Activated CD4-positive, alpha-beta T cell treated with anti-CD3 and anti-CD28 coated beads, Interleukin-2, amount 50 U/mL, for 16 hours (primary cell): ENCODE data around the gene OR10D3.
A peak's percentile ranks its signal among the peaks of the same experiment; 100 is the strongest.
"Not testable (repeated sequence)": the region's sequence is repeated elsewhere in the genome, so short reads cannot be mapped to it uniquely, and the experiment has no call there.

Source experiments
- DNase-seq: peaks from one replicate; pipeline ENCODE4 v3.0.0-alpha.2; 2020

The OR10D3 gene

DNA sequence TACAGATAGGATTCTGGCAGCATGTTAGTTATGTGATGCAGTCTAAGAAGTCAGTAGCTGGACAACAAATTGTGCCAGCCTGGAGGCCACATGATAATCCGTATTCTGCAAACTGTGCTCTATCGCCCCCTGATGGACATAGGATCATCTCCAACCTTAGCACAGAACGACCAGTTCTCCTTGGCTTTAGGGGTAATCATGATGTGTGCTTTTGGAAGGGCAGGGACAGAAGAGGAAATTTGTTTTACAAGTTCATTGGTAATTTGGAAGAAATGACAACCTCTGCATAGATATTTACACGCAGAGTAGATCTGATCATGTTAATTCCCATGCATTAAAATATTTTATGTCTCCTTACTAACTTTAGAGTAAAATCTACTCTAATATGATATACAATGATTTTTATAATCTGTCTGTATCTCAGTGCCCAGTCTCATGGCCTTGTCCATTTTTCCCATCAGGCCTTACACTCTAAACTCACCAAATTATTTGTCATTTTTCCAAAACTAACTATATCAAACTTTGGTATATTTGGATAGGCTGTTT, 12.1 kb downstream of the OR10D3 start:
- peak; percentile 64 for DNase-seq

- no peak for DNase-seq
These were observed 14.9 kb downstream of the OR10D3 start for GRCh38 chr11:124197999-124198398.

GRCh38 chr11:124198897-124199296, 15.8 kb downstream of the OR10D3 start:
- DNase-seq, result no peak

DNA sequence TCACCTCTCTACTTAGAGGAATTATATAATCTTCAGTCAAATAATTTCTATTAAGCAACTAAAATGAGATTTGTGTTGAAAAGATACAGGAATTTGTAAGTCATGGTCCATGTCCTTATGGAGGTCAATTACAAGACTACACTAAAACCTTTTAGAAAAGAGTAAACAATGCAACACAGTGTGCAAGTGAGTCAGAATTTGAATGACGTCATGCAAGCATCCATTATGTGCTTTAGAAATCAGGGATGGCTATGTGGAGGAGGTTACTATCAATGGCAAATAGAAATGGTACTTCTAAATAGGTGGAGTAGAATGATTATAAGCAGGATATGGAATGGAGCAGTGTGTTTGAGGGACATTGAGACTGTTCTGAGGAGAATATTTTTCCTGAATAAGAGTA, 16.6 kb downstream of the OR10D3 start:
- no peak for DNase-seq

DNA sequence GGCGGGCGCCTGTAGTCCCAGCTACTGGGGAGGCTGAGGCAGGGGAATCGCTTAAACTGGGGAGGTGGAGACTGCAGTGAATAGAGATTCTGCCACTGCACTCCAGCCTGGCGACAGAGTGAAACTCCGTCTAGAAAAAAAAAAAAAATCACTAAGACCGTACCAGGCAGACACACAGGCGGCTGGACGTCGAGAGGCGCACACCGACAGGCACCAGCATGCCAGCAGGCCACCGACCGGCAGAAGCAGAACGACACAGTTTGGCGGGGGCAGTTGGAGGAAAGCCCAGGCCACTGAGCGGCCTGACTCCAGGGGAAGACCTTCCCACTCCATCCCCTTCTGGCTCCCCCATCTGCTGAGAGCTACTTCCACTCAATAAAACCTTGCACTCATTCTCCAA, 17.5 kb downstream of the OR10D3 start:
- DNase-seq, result no peak

GRCh38 chr11:124202951-124203350, 19.8 kb downstream of the OR10D3 start:
- no peak for DNase-seq

GRCh38 chr11:124204008-124204407, 20.9 kb downstream of the OR10D3 start:
- DNase-seq, result no peak

GRCh38 chr11:124207102-124207792, 24.1 kb downstream of the OR10D3 start:
- DNase-seq, result no peak

- no peak for DNase-seq
These were observed 26.7 kb downstream of the OR10D3 start for GRCh38 chr11:124209824-124210357.

DNA sequence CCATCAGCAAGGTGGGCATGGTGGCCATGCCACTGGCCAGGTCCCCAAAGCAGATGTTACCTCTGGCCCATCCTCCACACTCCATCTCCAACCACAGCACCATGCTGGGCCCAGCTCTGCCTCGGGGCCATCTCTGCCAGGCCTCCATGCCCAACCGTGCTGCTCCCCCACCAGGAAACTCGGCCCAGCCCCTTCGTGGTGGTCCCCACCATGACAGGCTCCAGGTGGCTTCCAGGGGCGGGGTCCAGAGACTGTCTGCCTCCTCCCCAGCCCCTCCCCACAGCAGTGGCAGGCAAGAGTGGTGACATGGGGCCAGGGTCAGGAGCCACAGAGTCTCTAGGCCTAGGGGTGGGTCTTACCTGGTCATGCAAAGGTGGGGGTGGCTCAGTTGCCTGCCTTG, 27.3 kb downstream of the OR10D3 start:
- DNase-seq, result no peak

DNA sequence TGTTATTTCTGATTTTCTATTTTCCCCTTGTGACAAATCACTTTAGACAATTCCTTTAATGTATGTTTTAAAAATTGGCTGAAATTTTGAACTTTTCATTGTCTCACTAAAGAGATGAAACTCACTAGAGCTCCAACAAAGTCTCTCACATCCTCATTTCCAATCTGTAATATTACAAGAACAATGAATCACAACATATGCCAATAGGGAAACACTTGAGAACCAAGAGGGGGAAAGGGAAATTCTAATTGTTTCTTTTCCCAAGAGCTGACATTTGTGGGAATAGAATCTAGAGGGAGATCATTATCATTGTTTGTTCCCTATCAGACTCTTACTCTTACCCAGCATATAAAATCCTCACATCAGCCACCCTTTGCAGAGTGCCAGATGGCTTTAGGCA, 28.2 kb downstream of the OR10D3 start:
- no peak for DNase-seq

DNA sequence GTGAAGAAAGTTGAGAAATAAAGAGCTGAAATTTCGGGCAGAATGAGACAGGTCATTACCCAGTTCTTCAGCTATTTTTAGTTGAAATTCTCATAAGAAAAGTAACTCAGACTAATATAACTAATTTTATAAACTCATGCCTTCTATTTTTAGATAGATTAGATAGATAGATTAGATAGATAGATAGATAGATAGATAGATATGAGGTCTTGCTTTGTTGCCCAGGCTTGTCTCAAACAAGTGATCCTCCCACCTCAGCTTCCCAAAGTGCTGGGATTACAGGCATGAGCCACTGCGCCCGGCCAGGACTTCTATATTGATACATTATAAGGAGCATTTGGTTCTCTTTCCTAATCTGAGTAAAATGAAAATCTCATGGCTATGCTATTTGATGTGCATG, 30.9 kb downstream of the OR10D3 start:
- no peak for DNase-seq

DNA sequence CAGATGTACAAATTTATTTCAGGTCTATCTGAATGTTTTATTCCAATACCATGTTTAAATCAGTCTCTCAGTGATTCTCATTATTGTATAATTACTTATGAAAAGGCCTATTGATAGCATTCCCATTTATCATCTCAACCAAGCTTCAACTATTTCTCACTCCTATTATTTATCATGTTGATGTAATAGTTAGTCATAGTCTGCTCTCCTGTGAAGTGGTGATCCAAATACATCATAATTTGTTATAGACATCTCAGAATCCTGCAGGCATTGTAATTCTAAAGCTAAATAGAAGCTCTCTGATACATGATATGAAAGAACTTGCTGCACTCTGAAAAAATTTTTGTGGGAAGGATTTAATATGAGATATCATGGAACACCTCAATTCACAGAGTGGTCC, 36.0 kb downstream of the OR10D3 start:
- no peak for DNase-seq

DNA sequence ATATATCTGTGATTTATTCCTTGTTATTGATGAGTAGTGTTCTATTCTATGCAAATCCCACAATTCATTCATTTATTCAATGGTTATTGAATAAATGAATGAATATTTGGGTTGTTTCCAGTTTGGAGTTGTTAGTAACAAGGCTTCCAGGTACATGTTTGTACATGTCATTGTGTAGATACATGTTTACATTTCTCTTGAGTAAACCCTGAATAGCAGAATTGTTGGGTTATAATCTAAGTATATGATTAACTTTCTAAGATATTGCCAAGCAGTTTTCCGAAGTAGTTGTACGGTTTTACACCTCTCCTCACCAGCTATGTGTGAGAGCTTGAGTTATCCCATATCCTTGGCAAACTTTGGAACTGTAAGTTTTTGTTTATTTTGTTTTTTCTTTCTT, 39.3 kb downstream of the OR10D3 start:
- DNase-seq, result no peak

- DNase-seq, result not testable (repeated sequence)
These were observed 41.7 kb downstream of the OR10D3 start for GRCh38 chr11:124224618-124225423.

DNA sequence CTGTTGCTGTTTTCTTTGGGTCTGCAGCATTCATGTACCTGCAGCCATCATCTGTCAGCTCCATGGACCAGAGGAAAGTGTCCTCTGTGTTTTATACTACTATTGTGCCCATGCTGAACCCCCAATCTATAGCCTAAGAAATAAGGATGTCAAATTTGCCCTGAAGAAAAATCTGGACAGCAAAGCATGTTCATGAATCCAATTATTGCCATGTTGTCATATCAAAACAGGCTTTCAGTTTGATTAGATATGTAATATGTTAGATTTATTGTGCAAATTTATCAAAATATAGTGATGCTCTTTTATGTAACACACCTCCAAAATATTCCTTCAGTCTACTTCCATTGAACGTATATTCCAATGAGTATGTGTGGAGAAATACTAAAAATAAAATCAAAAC, 42.3 kb downstream of the OR10D3 start:
- DNase-seq, result no peak

DNA sequence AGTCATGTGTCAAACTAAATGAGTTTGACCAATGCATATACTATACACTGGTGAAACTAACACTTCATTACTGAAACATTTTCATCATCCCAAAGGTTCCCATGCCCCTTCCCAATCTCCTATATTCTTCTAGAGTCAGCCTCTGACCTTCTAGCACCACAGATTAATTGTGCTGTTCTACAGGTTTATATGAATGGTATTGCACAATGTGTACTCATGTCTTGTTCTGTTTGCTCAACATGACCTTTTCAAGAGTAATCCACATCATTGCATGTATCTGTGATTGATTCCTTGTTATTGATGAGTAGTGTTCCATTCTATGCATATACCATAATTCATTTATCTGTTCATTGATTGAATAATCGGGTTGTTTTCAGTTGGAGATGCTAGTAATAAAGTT, 50.2 kb downstream of the OR10D3 start:
- DNase-seq, result no peak
